HG02798 (cell line): ENCODE data around the gene POP5.

ENCODE experiments used
- ATAC-seq: cut with Tn5 transposase; IDR thresholded peaks from one replicate; pipeline ENCODE4 v1.9.1; 2021; ENCODE audit warnings: mild to moderate bottlenecking; ENCODE audit not compliant: unreplicated experiment, poor library complexity

The POP5 gene

DNA sequence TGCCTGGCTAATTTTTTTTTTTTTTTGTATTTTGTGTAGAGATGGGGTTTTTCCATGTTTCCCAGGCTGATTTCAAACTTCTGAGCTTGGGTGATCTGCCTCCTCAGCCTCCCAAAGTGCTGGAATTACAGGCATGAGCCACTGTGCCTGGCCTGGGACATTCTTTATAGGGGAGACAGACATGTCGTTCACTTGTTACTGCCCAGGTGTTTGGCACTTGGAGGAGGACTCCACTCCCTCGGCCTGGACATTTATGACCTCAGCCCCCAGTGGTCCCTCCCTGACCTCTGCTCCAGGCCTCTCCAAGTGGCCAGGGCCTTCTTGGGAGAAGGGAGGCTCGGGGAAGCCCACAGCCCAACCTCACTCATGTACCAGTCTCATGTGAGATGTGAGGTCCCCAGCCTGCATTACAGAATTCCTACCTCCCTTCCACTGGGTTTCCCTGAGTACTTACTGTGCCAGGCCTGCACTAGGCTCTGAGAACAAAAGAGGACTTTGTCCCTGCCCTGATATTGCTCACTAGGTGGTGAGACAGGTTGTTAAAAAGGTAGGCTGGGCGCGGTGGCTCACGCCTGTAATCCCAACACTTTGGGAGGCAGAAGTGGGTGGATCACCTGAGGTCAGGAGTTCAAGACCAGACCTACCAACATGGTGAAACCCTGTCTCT, 9.7 kb upstream of the POP5 start:
- no peak for ATAC-seq

DNA sequence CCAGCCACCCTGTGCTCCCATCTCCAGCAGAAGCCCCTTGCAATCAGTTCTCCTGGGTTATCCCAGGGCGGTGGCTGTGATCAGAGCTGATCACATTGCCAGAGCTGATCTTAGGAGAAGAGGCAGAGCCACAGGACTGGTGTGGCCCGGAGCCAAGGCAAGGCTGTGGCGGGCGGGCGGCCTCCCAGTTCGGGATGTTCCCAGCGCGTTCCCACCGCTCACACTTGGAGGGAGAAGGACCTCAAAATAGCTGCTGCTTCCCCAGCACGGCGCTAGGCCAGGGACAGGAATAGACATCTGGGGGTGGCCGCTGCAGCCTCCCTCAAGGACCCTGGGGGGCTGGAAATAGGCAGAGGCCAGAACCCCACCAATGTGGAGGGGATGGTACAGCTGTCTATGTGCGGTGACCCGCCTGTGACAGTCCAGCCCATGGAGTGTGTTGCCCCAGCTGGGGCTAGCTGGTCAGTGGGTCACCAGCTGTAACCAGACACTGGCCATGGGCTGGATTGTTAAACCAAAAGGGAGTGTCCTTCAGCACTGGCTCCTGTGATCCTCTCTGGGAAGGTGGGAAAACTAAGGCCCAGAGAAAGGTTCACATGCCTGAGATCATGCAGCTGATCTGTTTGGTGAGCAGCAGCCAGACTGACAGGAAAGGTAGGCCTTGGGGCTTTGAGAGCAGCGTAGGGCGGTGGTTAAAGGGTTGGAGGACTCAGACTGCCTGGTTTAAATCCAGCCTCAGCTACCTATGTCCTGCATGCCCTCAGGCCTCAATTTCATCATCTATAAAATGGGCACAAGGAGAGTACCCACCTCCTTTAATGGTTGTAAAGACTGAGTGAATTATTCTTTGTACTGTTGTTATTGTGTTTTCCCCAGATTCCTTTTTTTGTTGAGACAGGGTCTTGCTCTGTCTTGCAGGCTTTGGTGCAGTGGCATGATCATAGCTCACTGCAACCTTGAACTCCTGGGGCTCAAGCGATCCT, 8.0 kb upstream of the POP5 start:
- no peak for ATAC-seq

DNA sequence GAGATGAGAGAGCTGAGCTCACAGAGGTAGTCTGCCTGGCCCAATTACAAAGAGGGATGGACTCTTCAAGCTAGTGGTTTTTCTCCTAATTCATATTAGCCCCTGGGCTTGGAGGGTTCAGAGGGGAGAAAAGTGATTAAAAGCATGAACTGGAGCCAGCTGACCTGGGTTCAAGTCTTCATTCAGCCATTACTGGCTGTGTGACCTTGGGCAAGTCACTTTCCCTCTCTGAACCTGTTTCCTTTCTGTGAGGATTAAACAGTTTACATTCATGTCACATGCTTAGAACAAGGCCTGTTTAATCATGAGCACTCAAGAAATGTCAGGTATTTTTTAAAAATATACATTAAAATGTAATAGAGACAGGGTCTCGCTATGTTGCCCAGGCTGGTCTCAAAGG, 7.2 kb upstream of the POP5 start:
- ATAC-seq: no peak

DNA sequence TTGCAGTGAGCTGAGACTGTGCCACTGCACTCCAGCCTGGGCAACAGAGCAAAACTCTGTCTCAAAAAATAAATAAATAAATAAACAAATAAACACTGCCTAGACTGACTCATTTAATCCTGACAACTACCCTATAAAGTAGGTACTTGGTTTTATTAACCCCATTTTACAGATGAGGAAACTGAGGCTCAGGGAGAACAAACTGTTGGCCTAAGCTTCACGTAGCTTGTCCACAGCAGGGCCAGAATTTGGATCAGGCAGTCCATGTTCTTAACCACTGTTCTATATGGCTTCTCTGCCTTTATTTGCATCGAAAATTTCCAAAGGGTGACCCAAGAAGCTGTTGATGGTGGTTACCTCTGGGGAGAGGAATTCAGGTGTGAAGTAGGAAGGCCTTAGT, 5.7 kb upstream of the POP5 start:
- no peak for ATAC-seq

DNA sequence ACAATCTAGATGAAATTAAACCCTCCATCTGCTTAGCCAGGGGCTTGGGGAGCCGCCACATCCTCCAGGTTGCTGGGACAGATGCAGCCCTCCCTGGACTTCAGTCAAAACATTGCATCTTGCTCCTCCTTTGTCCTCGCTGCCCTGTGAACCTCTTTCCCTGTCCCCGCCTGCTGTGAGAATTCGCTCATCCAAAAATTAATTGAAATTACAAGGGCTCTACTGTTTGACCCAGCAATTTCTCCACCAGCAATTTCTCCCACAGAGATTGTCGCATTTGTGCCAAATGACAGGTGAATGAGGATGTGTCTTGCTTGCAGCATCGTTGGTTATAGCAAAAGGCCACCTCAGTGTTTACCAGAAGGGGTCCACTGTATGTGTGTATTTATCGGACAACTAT, 5.0 kb upstream of the POP5 start:
- ATAC-seq: no peak

DNA sequence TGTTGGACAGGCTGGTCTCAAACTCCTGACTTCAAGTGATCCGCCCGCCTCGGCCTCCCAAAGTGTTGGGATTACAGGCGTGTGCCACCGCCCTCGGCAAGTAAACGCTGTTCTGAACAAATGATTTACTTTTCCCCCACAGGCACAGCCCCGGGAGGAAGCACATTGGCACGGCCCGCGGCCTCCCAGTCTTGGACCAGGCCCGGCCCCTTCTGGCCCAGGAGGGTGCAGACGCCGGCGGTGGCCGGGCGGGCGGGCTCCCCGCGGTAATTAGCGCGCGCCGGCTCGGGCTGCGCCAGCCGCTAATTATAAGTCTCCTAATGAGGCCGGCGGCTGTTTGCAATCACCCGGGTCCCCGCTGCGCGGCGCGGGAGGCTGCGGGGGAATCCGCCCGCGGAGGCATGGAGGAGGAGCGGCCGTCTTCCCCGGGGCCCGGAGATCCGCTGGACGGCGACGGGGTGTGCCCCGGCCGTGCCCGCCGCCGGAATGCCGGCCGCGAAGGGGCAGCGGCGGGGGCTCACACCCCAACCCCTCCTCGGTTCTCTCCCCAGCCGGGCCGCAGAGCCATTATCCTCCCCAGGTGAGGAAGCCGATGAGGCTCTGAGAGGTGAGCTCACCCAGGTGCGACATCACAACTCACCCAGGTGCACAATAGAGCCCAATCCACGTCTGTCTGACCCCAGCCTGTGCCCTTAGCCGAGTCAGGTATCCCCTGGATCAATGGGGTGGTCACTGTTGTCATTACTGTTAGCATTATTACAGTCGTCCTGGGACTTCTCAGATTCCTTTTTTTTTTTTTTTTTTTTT, 3.3 kb upstream of the POP5 start:
- no peak for ATAC-seq

DNA sequence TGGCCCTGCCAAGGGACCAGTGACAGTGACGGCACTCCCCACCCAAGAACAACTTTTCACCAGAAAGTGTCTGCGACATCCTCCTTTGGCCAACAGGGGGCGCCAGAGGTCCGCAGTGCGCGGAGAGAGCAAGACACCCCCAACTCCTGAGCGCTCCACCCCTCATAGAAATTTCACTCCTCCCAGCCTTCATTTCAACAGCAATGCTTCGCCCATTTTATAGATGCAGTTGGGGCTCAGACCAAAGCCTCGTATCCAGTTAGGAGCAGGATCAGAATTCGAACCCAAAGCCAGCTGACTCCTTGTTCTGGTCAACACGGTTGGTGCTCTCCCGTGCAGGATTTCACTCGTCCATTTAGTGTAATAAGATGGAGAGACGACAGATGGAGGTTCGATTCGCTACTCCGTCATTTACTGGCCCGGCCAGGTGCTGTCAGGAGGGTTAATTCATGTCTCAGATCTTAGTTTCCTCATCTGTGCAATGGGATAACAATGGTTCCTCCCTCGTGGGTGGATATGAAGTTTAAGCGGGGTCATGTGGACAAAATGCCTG, 2.4 kb upstream of the POP5 start:
- ATAC-seq: no peak

DNA sequence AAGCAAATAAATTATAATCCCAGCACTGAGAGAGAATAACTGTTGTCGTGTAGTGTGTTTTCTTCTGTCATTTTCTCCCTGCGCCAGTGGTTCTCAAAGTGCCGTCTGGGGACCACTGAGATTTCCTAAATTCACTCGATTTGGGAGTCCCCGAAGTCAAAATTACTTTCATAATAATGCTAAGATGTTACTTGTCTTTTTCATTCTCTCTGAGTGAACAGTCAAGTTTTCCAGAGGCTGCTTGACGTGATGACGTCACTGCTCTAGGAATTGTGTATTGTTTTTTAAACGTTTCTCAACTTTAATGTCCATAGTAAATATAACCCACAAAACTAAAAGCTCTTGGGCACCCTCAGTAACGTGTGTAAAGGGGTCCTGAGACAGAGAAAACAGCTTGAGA, 796 bp upstream of the POP5 start:
- no peak for ATAC-seq

DNA sequence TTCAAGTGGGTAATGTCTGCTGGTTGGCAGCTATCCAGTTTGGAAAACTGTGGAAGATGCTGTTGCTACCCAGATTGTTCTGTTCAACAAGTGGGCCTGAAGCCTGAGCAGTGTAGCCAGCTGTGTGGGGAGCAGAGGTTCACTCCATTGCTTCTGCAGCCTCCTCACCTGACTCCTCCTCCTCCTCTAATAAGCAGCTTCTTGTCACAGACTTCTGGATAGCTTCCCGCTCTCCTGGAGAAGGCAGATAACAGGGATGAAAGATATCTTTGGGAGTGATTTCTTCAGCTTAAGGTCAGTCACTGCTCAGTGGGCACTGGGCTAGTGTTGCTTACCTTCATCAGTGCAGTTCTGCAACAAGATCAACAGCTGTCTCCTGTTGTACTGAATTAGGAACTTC, 2.0 kb downstream of the POP5 start:
- no peak for ATAC-seq

DNA sequence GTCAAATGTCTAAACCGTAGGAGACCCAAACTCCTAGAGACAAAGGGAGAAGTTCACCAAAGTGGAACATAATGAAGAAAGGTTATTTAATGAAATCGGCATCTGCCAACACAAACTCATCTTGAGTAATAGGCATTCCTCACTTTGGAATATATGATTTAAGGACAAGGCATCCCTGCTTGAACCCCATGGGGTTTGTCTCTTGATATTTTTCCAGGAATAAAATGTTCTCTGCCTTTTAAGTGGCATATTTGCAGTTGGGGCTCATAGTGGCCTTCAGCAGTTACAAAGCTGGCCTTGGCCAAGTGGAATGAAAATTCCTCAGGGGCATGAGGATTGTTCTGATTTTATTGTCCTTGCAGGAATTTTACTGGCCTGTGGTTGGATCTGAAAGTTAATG, 7.1 kb downstream of the POP5 start:
- no peak for ATAC-seq

DNA sequence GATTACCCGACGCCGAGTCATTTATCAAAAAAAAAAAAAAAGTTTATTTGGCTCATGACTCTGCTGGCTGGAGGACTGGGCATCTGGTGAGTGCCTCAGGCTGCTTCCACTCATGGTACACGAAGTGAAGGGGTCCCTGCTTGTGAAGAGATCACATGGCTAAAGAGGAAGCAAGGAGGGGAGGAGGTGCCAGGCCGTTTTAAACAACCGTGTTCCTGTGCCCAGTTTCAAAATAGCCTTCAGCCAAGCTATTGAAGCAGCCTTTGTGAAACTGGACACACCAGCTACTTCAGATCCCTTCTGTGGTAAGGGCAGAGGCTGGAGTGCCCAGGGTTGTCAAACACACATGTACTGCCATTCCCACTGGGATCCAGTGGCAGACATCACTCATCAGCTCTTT, 7.6 kb downstream of the POP5 start:
- ATAC-seq: no peak

DNA sequence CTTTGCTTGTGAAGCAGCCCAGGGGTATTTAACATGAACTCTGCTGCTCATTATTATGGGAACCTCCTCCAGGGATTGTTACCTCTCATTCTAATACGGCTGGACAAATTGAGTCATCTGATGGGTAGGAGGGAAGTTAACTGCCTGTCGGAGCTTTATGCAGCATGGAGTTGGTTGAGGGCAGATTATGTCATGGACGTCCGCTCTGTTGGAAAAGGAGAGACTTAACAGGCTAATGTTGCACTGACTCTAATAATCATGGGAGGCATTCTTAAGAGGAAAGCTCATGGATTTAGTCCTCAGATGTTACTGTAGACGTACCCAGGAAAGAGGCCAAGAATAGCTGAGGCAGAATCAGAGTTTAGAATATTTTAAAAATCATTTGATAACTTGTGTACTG, 9.9 kb downstream of the POP5 start:
- ATAC-seq: no peak

DNA sequence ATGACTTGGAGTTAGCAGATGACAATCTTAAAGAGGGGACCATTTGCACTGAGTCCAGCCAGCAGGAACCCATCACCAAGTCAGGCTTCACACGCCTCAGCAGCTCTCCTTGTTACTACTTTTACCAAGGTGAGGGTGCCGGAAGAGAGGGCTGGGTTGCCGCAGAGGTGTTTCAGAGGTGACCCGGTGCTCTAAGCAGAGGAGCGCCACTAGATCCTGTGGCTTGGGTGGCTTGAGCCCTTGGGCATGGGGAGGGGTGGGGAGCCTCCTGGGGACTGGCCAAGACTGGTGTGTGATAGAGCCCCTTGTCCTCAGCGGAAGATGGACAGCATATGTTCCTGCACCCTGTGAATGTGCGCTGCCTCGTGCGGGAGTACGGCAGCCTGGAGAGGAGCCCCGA, 17.7 kb downstream of the POP5 start:
- ATAC-seq: no peak

DNA sequence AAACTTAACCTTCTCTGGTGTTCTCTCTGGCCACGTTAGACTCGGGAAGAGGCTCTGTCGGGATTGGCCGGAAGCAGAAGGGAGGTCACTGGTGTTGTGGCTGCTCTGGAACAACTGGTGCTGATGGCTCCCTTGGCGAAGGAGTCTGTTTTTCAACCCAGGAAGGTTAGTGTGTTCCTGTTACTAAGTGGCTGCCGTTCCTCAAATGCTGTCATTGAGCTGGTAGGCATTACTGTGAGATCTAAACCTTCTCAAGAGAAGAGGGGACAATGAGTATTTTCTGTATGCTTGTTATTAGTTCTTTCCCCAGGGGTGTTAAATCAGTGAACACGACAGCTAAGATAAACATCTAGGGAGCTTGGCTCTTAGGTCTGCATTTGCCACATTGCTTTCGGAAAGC, 18.3 kb downstream of the POP5 start:
- ATAC-seq: no peak

DNA sequence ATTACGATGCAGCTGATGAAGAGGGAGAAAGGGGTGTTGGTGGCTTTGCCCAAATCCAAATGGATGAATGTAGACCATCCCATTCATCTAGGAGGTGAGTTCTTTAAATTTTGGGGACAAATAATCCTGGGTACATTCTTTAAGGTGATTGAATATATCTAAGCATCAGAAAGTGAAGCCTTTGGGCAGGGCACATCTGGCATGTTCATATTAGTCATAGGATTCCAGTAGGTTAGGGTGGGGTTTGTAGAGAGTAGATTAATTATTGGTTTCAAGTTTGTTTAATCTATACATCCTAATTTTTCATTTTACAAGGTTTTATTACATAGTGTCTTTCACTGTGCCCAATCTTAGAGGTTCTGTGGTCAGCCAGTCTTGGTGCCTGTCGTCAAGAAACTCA, 23.6 kb downstream of the POP5 start:
- no peak for ATAC-seq

DNA sequence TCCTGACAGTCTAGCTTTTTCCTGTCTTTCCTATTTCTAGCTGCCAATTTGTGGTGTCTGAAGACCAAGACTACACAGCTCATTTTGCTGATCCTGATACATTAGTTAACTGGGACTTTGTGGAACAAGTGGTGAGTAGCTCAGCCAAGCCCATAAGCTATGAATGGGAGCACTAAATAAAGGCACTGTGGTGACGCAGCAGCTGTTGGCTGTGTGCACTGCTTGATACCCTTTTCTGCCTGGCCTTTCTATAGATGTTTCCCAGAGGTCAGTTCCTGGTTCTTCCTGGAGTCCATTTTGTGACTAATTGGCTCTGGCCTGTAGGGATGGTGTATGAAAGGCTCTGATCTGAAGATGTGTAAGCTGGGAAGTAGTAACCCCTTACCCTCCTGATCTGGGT, 26.5 kb downstream of the POP5 start:
- ATAC-seq: no peak

DNA sequence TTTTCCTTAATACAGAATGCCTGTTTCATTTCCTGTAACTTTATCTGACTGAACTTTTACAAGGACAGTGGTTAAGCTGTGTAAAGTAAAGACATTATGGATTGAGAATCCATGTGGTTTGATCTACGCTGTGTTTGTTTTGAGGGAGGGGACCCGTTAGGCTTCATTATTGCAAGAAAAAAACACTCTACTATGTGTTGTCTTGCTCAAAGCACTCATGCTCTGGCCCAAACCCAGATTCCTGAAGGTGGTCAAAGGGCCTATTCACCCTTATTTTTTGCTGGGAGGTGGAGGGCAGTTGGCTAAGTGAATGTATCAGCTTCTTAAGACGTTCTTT, 35.2 kb downstream of the POP5 start:
- ATAC-seq: no peak

DNA sequence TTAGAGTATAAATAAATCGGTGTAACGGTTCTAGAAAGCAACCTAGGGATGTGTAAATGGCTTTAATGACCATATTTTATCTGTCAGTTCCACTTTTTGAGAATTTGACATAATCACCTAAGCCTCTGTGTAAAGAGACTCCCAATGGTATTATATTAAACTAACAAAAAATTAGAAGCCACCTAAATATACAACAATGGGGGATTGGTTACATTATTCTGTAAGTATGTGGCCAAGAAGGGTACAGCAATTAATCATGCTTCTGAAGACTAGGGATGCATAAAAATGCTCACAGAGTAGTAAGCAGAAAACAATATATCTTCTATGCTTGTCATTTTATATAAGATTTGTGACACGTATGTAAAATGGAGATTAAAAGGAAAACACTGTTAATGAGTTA, 36.5 kb downstream of the POP5 start:
- ATAC-seq: no peak

DNA sequence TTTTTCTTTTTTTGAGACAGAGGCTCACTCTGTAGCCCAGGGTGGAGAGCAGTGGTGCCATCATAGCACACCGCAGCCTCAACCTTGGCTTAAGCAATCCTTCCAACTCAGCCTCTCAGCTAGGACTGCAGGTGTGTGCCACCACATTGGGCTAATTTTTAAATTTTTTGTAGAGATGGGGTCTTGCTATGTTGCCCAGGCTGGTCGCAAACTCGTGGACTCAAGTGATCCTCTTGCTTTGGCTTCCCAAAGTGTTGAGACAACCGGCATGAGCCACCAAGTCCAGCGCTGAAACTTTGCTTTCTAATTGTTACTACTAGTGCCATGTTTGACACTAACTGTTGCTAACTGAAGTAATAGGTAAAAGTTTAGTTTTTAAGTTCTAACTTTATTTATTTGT, 39.0 kb downstream of the POP5 start:
- no peak for ATAC-seq

DNA sequence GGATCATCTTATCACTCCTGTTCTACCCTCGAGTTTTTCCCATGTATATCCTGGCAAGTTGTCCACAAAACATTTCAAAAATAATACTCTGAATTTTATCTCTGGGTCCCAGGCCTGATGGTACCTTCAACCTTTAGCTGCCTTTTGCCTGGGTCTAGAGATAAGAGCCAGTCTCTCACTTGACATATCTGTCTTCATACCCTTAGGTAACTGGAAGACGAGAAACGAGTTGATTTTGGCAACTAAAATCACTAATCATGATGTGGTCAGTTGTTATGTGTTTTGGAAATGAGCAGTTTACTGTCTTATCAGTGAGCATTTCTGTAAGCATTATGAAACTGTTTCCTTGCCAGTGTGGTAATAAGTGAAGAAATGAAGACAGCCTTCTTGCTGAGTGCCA, 40.8 kb downstream of the POP5 start:
- no peak for ATAC-seq

DNA sequence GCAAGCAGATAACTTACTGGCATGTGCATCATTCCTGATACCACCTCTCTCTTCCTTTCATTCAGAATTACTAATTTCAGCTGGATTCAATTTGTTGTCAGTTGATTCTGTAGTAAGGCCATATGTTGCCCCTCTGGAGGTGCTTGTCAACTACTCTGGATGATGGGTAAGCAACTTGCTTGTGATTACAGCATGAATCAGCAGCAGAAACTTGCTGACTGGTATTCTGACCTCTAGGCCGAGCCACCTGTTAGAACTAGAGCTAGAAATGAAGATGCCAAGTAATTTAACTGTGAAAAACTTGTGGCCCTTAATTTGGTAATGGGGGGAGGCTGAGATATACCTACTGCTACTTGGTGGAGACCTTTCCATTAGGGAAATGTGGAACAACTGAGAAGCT, 41.9 kb downstream of the POP5 start:
- no peak for ATAC-seq
